HG03280 (cell line): ENCODE data around the gene IFT20.

ENCODE experiments used
- ATAC-seq: cut with Tn5 transposase; IDR thresholded peaks from one replicate; pipeline ENCODE4 v1.9.1; 2021; ENCODE audit warnings: mild to moderate bottlenecking, moderate library complexity; ENCODE audit not compliant: unreplicated experiment

IFT20 gene, protein sequence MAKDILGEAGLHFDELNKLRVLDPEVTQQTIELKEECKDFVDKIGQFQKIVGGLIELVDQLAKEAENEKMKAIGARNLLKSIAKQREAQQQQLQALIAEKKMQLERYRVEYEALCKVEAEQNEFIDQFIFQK

DNA sequence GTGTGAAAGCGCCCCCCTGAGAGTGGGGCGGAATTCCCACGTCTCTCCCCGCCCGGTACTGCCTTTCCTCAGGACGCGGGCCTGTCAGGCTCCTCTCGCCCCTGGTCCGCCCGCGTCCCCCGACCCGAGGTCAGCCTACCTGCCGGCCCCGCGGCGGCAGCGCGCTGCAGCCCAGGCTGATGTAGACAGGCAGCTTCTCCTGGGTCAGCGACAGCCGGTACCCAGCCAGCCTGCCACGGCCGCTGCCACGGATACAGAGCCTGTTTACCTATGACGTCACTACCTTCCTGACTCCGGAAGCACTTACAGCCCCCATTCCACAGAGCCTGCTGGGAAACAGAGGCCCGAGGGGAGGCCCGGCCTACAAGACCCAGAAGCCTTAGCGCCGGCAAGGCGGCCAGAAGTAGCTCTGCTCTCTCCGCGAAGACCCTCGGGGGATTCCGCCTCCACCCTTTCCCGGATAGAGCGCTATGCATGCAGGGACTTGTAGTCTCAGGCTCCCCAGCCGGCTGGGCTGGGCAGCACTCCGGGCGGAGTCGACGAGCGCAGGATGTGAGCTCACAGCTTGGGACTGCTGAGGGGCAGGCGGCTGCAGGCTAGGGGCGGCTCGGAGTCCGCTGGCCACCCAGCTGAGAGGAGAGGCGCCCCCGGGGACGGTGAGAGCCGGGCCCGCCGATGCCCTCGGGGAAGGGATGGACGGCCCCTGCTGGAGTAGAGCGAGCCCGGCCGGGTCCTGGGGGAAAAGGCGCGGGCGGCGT is at the start of gene IFT20, which contains the start of gene TNFAIP1:
TSS of gene IFT20 (minus strand) at position 272 of the 758 bp plus-strand sequence. CDS start 3,487 bp downstream, outside the sequence.
TSS of gene TNFAIP1 (plus strand) at position 561 of the 758 bp plus-strand sequence. CDS start 3,761 bp downstream, outside the sequence.
- ATAC-seq, result peak; percentile 97

DNA sequence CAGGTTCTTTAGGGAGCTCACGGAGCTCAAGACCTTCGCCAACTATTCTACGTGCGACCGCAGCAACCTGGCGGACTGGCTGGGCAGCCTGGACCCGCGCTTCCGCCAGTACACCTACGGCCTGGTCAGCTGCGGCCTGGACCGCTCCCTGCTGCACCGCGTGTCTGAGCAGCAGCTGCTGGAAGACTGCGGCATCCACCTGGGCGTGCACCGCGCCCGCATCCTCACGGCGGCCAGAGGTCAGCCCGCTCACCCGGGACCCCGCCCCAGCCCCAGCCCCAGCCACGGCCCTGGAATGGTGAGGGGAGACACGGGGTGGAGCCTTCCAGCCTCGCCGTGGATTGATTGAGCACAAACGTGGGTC is 49.7 kb upstream of the IFT20 start:
- no peak for ATAC-seq

DNA sequence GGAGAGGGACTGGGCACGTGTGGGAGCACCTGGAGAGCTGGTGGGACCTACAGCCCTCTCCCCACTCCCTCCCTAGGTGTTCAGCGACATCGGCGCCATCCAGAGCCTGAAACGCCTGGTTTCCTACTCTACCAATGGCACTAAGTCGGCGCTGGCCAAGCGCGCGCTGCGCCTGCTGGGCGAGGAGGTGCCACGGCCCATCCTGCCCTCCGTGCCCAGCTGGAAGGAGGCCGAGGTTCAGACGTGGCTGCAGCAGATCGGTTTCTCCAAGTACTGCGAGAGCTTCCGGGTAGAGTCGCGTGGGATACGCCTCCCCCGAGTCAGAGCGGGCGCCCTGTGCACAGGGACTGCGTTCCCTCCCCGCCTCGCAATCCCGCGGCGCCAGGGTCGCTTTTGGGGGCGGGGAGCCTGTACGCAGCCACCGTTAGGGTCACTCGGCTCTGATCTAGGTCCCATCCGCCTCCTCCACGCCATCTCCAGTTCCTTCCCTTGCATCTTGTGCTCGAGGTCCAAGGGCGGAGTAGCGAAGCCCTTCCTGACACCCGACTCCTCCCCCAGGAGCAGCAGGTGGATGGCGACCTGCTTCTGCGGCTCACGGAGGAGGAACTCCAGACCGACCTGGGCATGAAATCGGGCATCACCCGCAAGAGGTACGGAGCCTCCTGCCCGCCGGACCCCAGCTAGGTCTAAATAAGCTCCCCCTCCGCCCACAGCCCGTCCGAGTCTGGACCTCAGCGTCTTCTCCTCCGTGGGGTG is 49.2 kb upstream of the IFT20 start:
- ATAC-seq, result peak; percentile 49

DNA sequence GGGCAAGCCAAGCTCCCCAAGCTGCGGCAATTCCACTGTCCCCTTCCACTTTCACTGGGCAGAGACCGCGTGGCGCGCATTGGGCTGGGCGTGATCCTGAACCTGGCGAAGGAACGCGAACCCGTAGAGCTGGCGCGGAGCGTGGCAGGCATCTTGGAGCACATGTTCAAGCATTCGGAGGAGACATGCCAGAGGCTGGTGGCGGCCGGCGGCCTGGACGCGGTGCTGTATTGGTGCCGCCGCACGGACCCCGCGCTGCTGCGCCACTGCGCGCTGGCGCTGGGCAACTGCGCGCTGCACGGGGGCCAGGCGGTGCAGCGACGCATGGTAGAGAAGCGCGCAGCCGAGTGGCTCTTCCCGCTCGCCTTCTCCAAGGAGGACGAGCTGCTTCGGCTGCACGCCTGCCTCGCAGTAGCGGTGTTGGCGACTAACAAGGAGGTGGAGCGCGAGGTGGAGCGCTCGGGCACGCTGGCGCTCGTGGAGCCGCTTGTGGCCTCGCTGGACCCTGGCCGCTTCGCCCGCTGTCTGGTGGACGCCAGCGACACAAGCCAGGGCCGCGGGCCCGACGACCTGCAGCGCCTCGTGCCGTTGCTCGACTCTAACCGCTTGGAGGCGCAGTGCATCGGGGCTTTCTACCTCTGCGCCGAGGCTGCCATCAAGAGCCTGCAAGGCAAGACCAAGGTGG is 46.0 kb upstream of the IFT20 start:
- no peak for ATAC-seq

DNA sequence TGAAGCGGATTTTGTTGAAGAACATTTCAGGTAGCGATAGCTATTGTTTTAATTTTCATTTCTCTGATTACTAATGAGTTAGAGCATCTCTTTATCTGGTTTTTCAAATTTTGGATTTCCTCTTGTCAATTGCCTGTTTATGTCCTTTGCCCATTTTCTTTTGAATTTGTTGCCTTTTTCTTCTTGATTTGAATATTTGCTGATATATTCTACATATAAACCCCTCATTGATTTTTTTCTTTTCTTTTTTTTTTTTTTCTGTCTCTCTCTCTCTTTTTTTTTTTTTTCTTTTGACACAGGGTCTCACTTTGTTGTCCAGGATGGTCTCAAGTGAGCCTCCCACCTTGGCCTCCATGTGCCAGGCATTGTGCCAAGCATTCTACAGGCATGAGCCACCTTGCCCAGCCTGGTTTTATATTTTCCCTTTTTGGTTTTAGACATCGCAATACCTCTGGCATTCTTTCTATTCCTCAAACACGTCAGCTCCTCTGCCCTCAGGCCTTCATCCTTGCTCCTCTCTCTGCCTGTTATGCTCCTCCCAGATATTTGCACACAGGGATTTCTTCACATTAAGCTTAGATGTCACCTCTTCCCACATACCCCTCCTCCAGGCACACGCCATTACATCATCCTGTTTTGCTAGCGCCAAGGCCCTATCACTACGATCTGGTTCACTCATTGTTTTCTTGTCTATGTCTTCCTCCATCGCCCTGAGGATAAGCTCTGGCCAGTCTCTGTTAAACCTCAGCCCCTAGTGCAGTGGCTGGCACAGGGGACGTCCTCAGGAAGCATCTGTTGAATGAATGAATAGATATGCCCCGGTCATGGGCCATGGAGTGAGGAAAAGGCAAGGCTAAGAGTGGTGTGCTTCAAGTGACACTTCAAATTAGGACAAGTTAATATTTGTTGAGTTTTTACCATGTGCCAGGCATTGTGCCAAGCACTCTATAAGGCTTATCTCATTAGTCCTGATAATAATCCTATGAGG is 44.8 kb upstream of the IFT20 start:
- no peak for ATAC-seq

DNA sequence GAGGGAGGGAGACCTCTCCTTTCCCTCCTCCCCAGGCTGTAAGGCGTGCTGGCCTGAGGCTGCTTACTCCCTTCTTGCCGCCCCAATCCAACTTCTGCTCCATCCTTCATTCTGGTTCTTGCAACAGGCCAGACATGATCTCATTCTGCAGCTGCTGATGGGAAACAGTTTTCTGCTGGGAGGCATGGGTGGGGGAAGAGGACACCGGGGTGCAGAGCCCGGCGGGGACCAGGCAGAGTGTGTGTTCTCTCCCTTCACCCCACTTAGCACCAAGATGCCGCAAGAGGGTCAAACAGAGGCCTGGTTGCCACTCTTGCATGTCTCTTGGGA is 37.6 kb upstream of the IFT20 start:
- no peak for ATAC-seq

DNA sequence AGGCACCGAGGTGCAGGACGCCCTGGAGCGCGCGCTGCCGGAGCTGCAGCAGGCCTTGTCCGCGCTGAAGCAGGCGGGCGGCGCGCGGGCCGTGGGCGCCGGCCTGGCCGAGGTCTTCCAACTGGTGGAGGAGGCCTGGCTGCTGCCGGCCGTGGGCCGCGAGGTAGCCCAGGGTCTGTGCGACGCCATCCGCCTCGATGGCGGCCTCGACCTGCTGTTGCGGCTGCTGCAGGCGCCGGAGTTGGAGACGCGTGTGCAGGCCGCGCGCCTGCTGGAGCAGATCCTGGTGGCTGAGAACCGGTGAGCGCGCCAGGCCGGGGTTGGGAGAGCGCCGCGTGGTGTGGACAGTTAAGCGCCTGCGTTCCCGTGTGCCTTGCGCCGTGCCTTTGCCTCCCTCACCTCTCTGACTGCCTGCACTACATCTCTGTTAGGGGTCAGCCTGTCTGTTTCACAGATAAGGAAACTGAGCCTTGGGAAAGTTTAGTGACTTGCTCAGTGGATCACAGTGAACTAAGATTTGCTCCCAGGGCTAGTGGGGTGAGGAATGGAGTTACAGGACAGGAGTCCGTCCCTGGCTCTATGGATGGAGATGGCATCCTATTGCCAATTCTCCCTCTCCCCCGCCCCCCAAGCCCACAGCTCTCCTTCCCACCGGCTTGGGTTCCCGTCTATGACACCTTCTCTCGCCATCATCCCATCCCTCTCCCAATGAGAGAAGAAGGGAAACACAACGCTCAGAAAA is 37.1 kb upstream of the IFT20 start:
- ATAC-seq, result peak; percentile 14

DNA sequence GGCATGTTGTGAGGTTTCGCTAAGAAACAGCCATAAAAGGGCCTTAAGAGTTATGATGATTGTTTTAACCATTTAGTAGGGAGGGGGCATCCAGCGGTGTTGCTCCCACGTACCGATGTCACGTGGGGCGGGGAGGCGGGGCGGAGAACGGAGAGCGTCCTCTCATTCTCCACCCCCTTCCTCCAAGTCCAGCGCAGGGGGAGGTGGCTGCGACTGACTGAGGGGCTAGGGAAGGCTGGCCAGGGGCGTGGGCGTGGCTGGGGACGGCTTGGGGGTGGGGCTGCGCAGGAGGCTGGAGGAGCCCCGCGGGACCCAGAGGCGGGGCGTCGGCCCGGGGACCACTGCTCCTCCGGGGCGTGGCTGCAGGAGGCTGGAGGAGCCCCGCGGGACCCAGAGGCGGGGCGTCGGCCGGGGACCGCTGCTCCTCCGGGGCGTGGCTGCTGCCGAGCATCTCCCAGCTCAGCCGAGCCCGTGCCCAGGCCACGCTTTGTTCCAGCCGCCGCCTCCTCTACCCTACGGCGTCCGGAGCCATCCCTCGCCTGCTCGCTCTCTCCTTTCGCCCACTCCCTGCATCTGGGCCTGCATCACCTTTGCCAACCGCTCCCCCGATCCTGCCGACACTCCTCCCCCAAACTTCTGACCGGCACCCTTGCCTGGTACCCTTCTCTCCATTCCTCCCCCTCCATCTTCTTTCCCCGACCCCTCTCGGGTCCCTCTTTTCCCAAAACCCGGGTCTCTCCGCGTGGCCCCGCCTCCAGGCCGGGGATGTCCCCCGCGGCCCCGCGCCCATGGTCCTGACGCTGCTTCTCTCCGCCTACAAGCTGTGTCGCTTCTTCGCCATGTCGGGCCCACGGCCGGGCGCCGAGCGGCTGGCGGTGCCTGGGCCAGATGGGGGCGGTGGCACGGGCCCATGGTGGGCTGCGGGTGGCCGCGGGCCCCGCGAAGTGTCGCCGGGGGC is 36.3 kb upstream of the IFT20 start, which contains the start of gene SARM1:
TSS of gene SARM1 (plus strand) at position 450 of the 958 bp plus-strand sequence. CDS start at position 789, 339 bp downstream.
- ATAC-seq, result peak; percentile 83

DNA sequence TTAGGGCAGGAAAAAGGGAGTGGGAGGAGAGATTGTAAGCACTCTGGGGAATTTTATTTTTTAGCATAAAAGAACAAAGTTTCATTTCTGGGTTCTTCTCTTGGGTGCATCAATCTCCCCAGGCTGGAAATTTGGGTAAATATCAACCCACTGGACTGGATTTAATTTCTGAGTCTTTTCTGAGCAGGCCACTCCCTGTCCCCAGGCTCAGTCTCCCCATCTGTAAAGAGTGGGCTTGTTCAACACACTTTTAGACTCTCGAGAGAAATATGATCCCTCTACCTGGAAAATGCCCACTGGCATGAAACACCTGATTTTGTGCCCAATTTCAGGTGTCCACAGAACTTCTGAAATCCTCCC is 35.5 kb upstream of the IFT20 start:
- no peak for ATAC-seq

DNA sequence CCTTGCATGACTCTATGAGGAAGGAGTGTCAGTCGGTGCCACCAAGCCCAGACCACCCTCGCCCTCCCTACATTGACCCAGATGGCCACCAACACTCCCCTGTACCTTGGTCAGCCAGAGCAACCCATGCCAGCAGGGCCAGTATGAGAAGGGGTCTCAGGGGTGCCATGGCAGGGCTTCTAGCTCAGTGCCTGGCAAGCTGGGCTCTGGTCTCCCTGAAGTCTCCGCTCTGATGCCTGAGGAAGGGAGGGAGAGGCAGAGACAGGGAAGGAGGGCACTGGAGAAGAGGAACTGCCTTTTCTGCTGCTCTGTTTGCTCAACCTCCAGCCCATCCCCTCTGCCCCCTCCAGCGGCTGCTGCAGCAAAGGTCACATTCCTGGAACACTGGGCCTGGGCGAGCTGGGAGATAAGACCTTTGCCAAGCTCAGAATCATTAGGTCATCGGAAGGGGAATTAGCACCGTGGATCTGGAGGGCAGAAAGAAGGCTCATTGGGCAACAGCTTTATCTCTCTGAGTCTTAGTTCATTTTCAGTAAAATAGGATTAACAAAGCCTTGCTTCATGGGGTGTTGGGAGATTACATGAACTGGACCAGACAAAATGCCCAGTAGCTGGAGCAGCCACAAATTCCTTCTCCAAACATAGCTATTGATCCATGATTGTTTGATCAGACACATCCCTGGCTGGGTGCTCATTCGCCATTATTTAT is 34.9 kb upstream of the IFT20 start, which contains the start of gene VTN:
TSS of gene VTN (minus strand) at position 273 of the 709 bp plus-strand sequence. CDS start at position 169, 104 bp downstream.
- ATAC-seq, result no peak

DNA sequence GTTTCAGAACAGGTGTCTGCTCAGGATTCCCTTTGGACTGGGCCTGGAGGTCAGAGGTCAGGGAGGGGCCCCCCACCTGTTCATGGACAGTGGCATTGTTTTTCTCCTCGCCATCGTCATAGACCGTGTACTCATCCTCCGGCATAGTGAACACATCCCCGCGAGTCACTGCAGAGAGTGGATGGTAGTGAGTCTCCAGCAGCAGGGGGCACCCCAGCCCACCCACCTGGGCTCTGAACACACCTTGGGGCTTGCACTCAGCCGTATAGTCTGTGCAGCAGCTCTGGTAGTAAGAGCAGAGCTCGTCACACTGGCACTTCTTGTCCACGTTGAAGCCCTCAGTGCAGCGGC is 34.4 kb upstream of the IFT20 start:
- ATAC-seq, result no peak

DNA sequence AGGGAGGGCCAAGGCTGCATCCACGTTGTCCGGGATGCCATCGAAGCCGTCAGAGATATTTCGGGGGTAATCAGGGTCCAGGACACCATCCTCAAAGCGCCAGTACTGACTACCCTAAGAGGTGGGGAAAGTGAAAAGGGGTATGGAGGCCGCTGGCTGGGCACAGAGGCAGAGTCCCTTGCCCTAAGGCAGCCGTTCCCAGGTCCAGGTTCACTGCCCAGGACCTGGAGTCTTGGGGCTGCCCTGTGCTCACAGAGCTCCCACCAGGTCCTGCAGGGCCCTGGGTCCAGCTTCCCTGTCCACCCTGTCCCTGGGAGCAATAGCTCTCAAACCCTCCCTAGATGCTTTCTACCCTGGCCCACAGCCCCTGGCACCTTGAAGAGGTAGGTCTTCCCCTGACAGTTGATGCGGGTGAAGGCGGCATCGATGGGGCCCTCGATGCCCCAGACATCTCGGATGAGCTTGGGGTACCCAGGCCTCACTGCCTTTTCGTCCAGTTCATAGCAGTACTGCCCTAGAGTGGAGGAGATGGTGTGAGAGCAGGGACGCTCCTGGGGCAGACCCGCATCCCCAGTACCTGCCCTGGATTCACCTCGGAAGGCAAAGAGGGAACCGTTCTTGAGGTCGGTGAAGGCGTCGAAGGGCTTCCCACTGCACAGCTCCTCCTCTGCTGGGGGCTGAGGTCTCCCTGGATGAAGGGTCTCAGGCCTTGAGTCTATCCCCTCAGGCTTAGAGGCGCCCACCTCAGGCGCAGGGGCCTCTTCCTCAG is 33.8 kb upstream of the IFT20 start:
- ATAC-seq, result no peak

DNA sequence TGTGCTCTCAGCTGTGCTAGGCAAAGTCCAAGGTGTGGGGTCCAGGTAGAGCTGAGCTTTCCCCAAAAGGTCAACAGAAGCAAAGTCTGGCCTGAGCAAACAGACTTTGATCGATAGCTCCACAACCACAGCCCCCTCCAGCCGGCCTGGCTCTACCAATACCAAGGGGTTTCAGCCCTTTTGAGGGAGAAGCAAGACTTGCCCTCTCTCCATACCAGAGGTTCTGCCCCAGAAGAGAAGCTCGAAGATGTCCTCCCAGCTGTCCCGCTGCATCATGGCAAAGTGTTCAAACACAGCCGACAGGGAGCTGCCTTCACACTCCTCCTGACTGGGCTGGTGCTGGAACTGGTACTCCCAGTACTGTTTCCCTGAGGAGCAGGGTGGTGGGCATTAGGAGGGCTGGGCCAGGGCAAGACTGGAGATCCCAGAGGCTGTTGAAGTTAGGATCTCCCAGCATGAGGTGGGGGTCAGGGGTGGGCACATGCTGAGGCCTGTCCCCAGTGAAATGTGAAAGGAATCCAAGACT is 33.1 kb upstream of the IFT20 start:
- no peak for ATAC-seq

DNA sequence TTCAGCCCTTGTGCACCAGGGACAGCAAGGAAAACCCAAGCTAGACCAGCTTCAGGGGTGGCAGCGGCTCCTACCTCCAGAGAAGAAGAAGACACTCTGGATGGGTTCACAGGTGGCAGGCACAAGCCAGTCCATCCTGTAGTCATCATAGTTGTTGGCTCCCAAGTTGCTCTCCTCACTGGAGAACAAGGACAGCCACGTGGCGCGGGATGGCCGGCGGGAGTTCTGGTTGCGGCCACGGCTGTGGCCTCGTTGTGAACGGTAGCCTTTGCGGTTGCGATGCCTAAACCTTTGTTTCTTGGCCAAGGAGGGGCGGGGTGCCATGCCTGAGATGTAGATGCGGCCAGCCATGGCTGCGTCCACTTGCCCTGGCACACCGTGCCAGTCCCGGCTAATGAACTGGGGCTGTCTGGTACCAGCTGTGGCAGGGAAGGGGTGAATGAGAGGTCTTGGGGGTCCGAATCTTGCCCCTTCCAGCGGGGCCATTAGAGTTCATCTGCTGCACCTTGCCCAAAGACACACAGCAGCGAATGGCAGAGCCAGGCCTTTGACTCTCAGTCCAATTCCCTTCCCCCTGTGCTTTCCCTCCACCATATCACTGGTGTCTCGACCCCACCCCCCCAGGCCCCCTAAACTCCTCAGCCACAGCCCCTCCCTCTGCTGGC is 32.5 kb upstream of the IFT20 start:
- no peak for ATAC-seq

DNA sequence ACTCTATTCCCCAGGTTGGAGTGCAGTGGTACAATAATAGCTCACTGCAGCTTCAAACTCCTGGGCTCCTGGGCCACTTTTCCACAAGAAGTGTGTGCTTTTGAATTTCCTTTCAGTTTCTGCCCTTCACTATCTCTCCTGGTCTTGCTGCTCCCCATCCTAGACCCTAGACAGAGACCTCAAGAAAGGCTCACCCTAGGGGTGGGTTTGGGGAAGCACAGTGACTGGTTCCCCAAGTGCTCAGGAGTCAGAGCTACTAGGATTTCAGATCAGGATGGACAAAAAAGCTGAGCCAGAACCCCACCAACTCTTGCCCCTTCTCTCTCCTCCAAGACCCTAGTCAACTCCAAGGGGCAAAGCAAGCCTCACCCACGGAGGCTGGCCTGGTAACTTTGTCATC is 31.3 kb upstream of the IFT20 start:
- no peak for ATAC-seq

DNA sequence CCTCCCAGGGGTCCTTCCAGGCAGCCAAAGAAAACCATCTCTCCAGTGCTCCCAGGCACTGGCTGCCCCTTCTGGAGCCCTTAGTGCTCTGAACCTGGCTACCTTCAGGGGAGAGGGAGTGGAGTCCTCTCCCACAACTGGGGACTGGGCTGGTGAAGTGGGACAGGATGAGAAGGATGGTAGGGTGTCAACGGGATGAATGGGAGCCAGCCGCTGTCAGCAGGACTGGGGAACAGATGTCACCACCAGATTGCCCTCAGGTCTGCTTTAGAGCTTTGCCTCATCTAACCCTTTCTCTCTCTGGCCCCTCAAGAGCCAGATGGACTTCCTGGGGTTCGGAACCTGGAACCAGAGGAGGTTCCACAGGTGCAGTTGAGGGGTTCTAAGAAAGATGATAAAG is 30.2 kb upstream of the IFT20 start:
- ATAC-seq, result no peak
